H9 (cell line): ENCODE results near the gene C20orf96. TPM values are rescaled to one million over a fixed set of nuclear protein-coding genes. Genes with fewer than 3 reads are reported as not detected.

Experiments used
- DNase-seq: peaks from one replicate; pipeline ENCODE4 v3.0.0-alpha.2; 2017
- H2AFZ ChIP-seq: one replicate; pipeline ENCODE4 v1.6.1; 2013; ENCODE audit warnings: mild to moderate bottlenecking, low read length, control low read depth, moderate library complexity
- H2AK5ac ChIP-seq: 2 replicates; pipeline ENCODE4 v1.6.1; 2013; ENCODE audit warnings: low read length, control low read depth, mixed read lengths; ENCODE audit not compliant: insufficient read length
- H2BK120ac ChIP-seq: one replicate; pipeline ENCODE4 v1.6.1; 2013; ENCODE audit warnings: low read depth, mild to moderate bottlenecking, low read length, control low read depth, inconsistent platforms; ENCODE audit not compliant: poor library complexity, severe bottlenecking
- H2BK12ac ChIP-seq: 2 replicates; pipeline ENCODE4 v1.6.1; 2013; ENCODE audit warnings: low read length, control low read depth, mixed read lengths, low read depth; ENCODE audit not compliant: insufficient read length
- H2BK15ac ChIP-seq: 2 replicates; pipeline ENCODE4 v1.6.1; 2013; ENCODE audit warnings: low read depth, low read length, control low read depth
- H2BK20ac ChIP-seq: one replicate; pipeline ENCODE4 v1.6.1; 2013; ENCODE audit warnings: low read depth, mild to moderate bottlenecking, low read length, control low read depth, inconsistent platforms; ENCODE audit not compliant: poor library complexity, severe bottlenecking
- H2BK5ac ChIP-seq: 2 replicates; pipeline ENCODE4 v1.6.1; 2013; ENCODE audit warnings: low read length, control low read depth, mixed read lengths; ENCODE audit not compliant: insufficient read length
- H3K14ac ChIP-seq: 2 replicates; pipeline ENCODE4 v1.6.1; 2013; ENCODE audit warnings: low read length, control low read depth; ENCODE audit not compliant: insufficient read depth
- H3K18ac ChIP-seq: 2 replicates; pipeline ENCODE4 v1.6.1; 2013; ENCODE audit warnings: low read depth, mild to moderate bottlenecking, mixed read lengths, low read length, control low read depth; ENCODE audit not compliant: insufficient read length
- H3K23ac ChIP-seq: 2 replicates; pipeline ENCODE4 v1.6.1; 2013; ENCODE audit warnings: low read length, control low read depth, mixed read lengths, low read depth; ENCODE audit not compliant: insufficient read length
- H3K23me2 ChIP-seq: 2 replicates; pipeline ENCODE4 v1.6.1; 2013; ENCODE audit warnings: low read depth, mild to moderate bottlenecking, mixed read lengths, low read length, control low read depth; ENCODE audit not compliant: insufficient read length, poor library complexity, severe bottlenecking
- H3K27ac ChIP-seq: 2 replicates; pipeline ENCODE4 v1.5.1; 2013; ENCODE audit warnings: low read length, control low read depth, mixed read lengths, low read depth; ENCODE audit not compliant: insufficient read length
- H3K27me3 ChIP-seq: 2 replicates; pipeline ENCODE4 v1.6.1; 2013; ENCODE audit warnings: low read length, control low read depth, inconsistent platforms; ENCODE audit not compliant: insufficient read depth
- H3K4ac ChIP-seq: 2 replicates; pipeline ENCODE4 v1.6.1; 2013; ENCODE audit warnings: low read depth, mild to moderate bottlenecking, control low read depth, inconsistent platforms, low read length, moderate library complexity
- H3K4me1 ChIP-seq: 2 replicates; pipeline ENCODE4 v1.6.1; 2013; ENCODE audit warnings: low read length, control low read depth, inconsistent platforms; ENCODE audit not compliant: insufficient read depth
- H3K4me2 ChIP-seq: 2 replicates; pipeline ENCODE4 v1.6.1; 2013; ENCODE audit warnings: low read length, control low read depth, mixed read lengths; ENCODE audit not compliant: insufficient read length, insufficient read depth
- H3K56ac ChIP-seq: 2 replicates; pipeline ENCODE4 v1.6.1; 2013; ENCODE audit warnings: low read depth, mild to moderate bottlenecking, mixed read lengths, low read length, control low read depth; ENCODE audit not compliant: insufficient read length
- H3K79me1 ChIP-seq: 2 replicates; pipeline ENCODE4 v1.6.1; 2013; ENCODE audit warnings: low read depth, mild to moderate bottlenecking, moderate library complexity, low read length, control low read depth, inconsistent platforms; ENCODE audit not compliant: insufficient read depth, poor library complexity, severe bottlenecking
- H3K79me2 ChIP-seq: 2 replicates; pipeline ENCODE4 v1.6.1; 2013; ENCODE audit warnings: low read length, control low read depth, inconsistent platforms; ENCODE audit not compliant: insufficient read depth
- H3K9ac ChIP-seq: 2 replicates; pipeline ENCODE4 v1.6.1; 2013; ENCODE audit warnings: low read length, control low read depth, mixed read lengths; ENCODE audit not compliant: insufficient read length; ENCODE audit errors: extremely low read depth
- H3K9me3 ChIP-seq: one replicate; pipeline ENCODE4 v1.6.1; 2013; ENCODE audit warnings: low read depth, low read length, inconsistent platforms; ENCODE audit not compliant: control insufficient read depth
- H3T11ph ChIP-seq: one replicate; pipeline ENCODE4 v1.6.1; 2013; ENCODE audit warnings: mild to moderate bottlenecking, low read length, control low read depth, inconsistent platforms
- H4K20me1 ChIP-seq: one replicate; pipeline ENCODE4 v1.6.1; 2013; ENCODE audit not compliant: control insufficient read depth, insufficient read length, insufficient read depth
- H4K5ac ChIP-seq: 2 replicates; pipeline ENCODE4 v1.6.1; 2013; ENCODE audit warnings: low read depth, mild to moderate bottlenecking, mixed read lengths, low read length, control low read depth; ENCODE audit not compliant: insufficient read length
- H4K8ac ChIP-seq: replicated peaks from 2 replicates; pipeline ENCODE4 v1.6.1; 2013; ENCODE audit warnings: low read length, control low read depth, mixed read lengths, low read depth; ENCODE audit not compliant: insufficient read length
- H4K91ac ChIP-seq: 2 replicates; pipeline ENCODE4 v1.6.1; 2013; ENCODE audit warnings: low read depth, mild to moderate bottlenecking, moderate library complexity, mixed read lengths, low read length, control low read depth; ENCODE audit not compliant: insufficient read length
- H3K27ac Mint-ChIP-seq, 3 experiments: 2 replicates in 2 of 3; 3 replicates in 1 of 3; pipeline ENCODE4 v1.8.0; 2020 to 2021; ENCODE audit warnings: mixed read lengths in 3 of 3, mild to moderate bottlenecking in 1 of 3, moderate library complexity in 1 of 3
- H3K27me3 Mint-ChIP-seq: 2 replicates; pipeline ENCODE4 v1.8.0; 2021; ENCODE audit warnings: low read depth, mild to moderate bottlenecking, moderate library complexity, mixed read lengths
- H3K36me3 Mint-ChIP-seq, 3 experiments: 2 replicates in 2 of 3; 3 replicates in 1 of 3; pipeline ENCODE4 v1.8.0; 2020 to 2021; ENCODE audit warnings: low read depth in 3 of 3, mixed read lengths in 3 of 3; ENCODE audit not compliant: insufficient read depth in 1 of 3
- H3K4me1 Mint-ChIP-seq, 2 experiments: 2 replicates each; pipeline ENCODE4 v1.8.0; 2020; ENCODE audit warnings: mixed read lengths in 2 of 2
- H3K4me3 Mint-ChIP-seq, 2 experiments: 2 replicates in 1 of 2; 3 replicates in 1 of 2; pipeline ENCODE4 v1.8.0; 2020 to 2021; ENCODE audit warnings: mild to moderate bottlenecking in 2 of 2, mixed read lengths in 2 of 2, moderate library complexity in 1 of 2
- H3K9me3 Mint-ChIP-seq, 2 experiments: 2 replicates in 1 of 2; 3 replicates in 1 of 2; pipeline ENCODE4 v1.8.0; 2020; ENCODE audit warnings: mild to moderate bottlenecking in 2 of 2, mixed read lengths in 2 of 2, moderate library complexity in 1 of 2
- WGBS: extraction: QIAGEN DNeasy Blood & Tissue Kit; methylation state at CpG from one replicate; pipeline ENCODE4 v1.1.7; 2013; ENCODE audit warnings: missing lambda C conversion rate, low lambda C conversion rate, mixed read lengths; ENCODE audit not compliant: insufficient read length; ENCODE audit errors: extremely low coverage; 5-methylcytosine and 5-hydroxymethylcytosine counted together
- total RNA-seq: library from RNA; stranded (reverse); gene quantifications from 2 replicates; pipeline ENCODE4 v1.2.1, GENCODE V29; 2021
- TF ChIP-seq, protein P1 (sequence below): fragments of 200-600 bp; sonication (generic); conservative IDR thresholded peaks from 3 replicates; pipeline ENCODE4 v1.8.0; 2021; ENCODE audit warnings: antibody characterized with exemption, mild to moderate bottlenecking

C20orf96 gene
- total RNA-seq, 1 experiment from 2014 or later, result 14.5 TPM

DNA sequence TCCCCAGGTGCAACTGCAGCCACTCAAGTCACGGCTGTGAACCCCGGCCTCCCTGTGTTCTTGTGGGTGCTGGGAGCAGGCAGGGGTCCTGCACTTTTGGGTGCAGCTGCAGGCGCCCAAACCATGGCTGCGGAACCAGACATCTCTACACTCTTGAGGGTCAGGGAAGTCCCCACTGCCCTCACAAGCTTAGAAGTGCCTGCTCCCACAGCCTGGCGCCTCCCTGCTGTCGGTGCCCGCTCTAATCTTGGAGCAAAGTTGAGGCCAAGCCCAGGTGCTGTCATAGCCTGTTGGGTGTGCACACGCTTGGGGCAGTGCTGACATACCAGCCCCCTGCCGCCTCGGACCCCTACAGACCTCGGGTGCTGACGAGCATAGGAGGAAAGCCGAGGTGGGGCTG lies 26.8 kb downstream of the C20orf96 start:
- H3K36me3 Mint-ChIP-seq, result peaks cover 0 to 2% (median 0%) of the 10 kb centered on the region in 3 experiments; a peak in 3 of 7 replicates
- Histone ChIP-seq H3K23me2 (no peaks in the 10 kb centered on the region), H2BK12ac (no peak overlapping the region), H3K56ac (no peak overlapping the region), H4K91ac (no peak overlapping the region), H2AFZ (no peak overlapping the region), H3K23ac (no peak overlapping the region), H3K9me3 (no peaks in the 10 kb centered on the region), H2BK120ac (no peak overlapping the region), H3K27me3 (peaks cover 19% of the 10 kb centered on the region), H2AK5ac (no peak overlapping the region), H3K79me1 (no peaks in the 10 kb centered on the region), H2BK20ac (no peak overlapping the region), H4K5ac (no peak overlapping the region), H3K9ac (no peak overlapping the region), H3K18ac (no peak overlapping the region), H3K14ac (no peak overlapping the region), H3T11ph (no peak overlapping the region), H3K4me1 (no peaks in the 10 kb centered on the region), H4K8ac (no peak overlapping the region), H2BK15ac (no peak overlapping the region), H3K79me2 (no peaks in the 10 kb centered on the region), H4K20me1 (peaks cover 2% of the 10 kb centered on the region), H2BK5ac (no peak overlapping the region), H3K4ac (no peak overlapping the region), H3K27ac (no peak overlapping the region), H3K4me2 (no peak overlapping the region)
- peaks cover 8% of the 10 kb centered on the region in 2 experiments for H3K4me1 Mint-ChIP-seq
- no peak for DNase-seq
- TF ChIP-seq, protein P1, sequence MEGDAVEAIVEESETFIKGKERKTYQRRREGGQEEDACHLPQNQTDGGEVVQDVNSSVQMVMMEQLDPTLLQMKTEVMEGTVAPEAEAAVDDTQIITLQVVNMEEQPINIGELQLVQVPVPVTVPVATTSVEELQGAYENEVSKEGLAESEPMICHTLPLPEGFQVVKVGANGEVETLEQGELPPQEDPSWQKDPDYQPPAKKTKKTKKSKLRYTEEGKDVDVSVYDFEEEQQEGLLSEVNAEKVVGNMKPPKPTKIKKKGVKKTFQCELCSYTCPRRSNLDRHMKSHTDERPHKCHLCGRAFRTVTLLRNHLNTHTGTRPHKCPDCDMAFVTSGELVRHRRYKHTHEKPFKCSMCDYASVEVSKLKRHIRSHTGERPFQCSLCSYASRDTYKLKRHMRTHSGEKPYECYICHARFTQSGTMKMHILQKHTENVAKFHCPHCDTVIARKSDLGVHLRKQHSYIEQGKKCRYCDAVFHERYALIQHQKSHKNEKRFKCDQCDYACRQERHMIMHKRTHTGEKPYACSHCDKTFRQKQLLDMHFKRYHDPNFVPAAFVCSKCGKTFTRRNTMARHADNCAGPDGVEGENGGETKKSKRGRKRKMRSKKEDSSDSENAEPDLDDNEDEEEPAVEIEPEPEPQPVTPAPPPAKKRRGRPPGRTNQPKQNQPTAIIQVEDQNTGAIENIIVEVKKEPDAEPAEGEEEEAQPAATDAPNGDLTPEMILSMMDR, result no peak
- WGBS, result no CpG with 5 or more reads among the region's 13 CpGs
- peaks cover 93% of the 10 kb centered on the region for H3K27me3 Mint-ChIP-seq
- no peak overlapping the region for H3K27ac Mint-ChIP-seq
- H3K9me3 Mint-ChIP-seq, result peaks cover 0 to 3% of the 10 kb centered on the region in 2 experiments; a peak in 2 of 5 replicates
- no peak overlapping the region for H3K4me3 Mint-ChIP-seq
